C4-2B (cell line): Measurements from ENCODE around the gene AHCYL2.

Experiments
- ZFX ChIP-seq: fragments of 450-650 bp; IDR thresholded peaks from 2 replicates; pipeline ENCODE4 v1.6.1; 2017
- TF ChIP-seq, protein P1 (sequence below): fragments of 450-650 bp; conservative IDR thresholded peaks from 2 replicates; pipeline ENCODE4 v1.5.1; 2017; ENCODE audit warnings: mild to moderate bottlenecking

DNA sequence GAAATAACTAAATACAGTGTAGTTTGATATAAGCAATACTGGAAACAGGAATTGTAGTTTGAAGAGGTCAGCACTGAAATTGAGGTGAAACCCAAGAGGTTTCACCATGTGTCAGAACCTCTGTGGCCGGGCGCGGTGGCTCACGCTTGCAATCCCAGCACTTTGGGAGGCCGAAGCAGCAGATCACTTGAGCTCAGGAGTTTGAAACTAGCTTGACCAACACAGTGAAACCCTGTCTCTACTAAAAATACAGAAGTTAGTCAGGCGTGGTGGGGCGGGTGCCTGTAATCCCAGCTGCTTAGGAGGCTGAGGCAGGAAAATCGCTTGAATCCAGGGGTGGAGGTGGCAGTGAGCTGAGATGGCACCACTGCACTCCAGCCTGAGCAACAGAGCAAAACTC lies 13.7 kb downstream of the AHCYL2 start:
- TF ChIP-seq, protein P1, sequence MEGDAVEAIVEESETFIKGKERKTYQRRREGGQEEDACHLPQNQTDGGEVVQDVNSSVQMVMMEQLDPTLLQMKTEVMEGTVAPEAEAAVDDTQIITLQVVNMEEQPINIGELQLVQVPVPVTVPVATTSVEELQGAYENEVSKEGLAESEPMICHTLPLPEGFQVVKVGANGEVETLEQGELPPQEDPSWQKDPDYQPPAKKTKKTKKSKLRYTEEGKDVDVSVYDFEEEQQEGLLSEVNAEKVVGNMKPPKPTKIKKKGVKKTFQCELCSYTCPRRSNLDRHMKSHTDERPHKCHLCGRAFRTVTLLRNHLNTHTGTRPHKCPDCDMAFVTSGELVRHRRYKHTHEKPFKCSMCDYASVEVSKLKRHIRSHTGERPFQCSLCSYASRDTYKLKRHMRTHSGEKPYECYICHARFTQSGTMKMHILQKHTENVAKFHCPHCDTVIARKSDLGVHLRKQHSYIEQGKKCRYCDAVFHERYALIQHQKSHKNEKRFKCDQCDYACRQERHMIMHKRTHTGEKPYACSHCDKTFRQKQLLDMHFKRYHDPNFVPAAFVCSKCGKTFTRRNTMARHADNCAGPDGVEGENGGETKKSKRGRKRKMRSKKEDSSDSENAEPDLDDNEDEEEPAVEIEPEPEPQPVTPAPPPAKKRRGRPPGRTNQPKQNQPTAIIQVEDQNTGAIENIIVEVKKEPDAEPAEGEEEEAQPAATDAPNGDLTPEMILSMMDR: no peak
- no peak for TF ChIP-seq ZFX
